Hepatocyte (in vitro differentiated cells): ENCODE measurements around the gene PLP1.

Source experiments
- CTCF ChIP-seq: fragments of 200-600 bp; sonication (generic); IDR thresholded peaks from 2 replicates; pipeline ENCODE4 v1.5.1; 2016; ENCODE audit warnings: antibody characterized with exemption, mild to moderate bottlenecking; ENCODE audit not compliant: poor library complexity
- EZH2phosphoT487 ChIP-seq: fragments of 200-600 bp; sonication (generic); IDR thresholded peaks from one replicate; pipeline ENCODE4 v1.6.1; 2018; ENCODE audit warnings: antibody characterized with exemption, mild to moderate bottlenecking, low read depth, moderate library complexity; ENCODE audit not compliant: unreplicated experiment, severe bottlenecking

- TF ChIP-seq CTCF, result no peak
- no peak for TF ChIP-seq EZH2phosphoT487
These were observed 17.5 kb downstream of the PLP1 start for GRCh38 chrX:103794119-103794518.
